HL-60 (cell line): Measurements from ENCODE around the gene KCNJ6.

ENCODE experiments used
- DNase-seq, 2 experiments: peaks; one replicate each; pipeline ENCODE4 v3.0.0-alpha.2; 2010 to 2020; ENCODE audit warnings: low read depth in 1 of 2, low spot score in 1 of 2
- H3K27ac ChIP-seq: fragments of 250-450 bp; sonication (Bioruptor Pico); replicated peaks from 2 replicates; pipeline ENCODE4 v1.5.1; 2020; ENCODE audit warnings: mild to moderate bottlenecking, moderate library complexity
- H3K27me3 ChIP-seq: fragments of 250-450 bp; sonication (Bioruptor Pico); 2 replicates; pipeline ENCODE4 v1.5.1; 2021; ENCODE audit warnings: mild to moderate bottlenecking, moderate library complexity; ENCODE audit not compliant: insufficient read depth, poor library complexity, severe bottlenecking
- H3K4me3 ChIP-seq: replicated peaks from 2 replicates; pipeline ENCODE4 v1.5.1; 2011; ENCODE audit warnings: mild to moderate bottlenecking, control low read depth, low read length; ENCODE audit not compliant: insufficient read depth
- CTCF ChIP-seq: IDR thresholded peaks from one replicate; pipeline ENCODE4 v1.5.1; 2011; ENCODE audit warnings: low read length, control low read depth, inconsistent platforms; ENCODE audit not compliant: insufficient read depth
- GABPA ChIP-seq: IDR thresholded peaks from 2 replicates; pipeline ENCODE4 v1.6.1; 2012; ENCODE audit warnings: low read depth
- POLR2AphosphoS5 ChIP-seq: IDR thresholded peaks from 2 replicates; pipeline ENCODE4 v1.6.1; 2012; ENCODE audit warnings: low read depth
- REST ChIP-seq: IDR thresholded peaks from 2 replicates; pipeline ENCODE4 v1.6.1; 2012; ENCODE audit warnings: low read depth; ENCODE audit not compliant: insufficient replicate concordance
- SPI1 ChIP-seq: IDR thresholded peaks from 2 replicates; pipeline ENCODE4 v1.6.1; 2012; ENCODE audit warnings: low read depth, mild to moderate bottlenecking, borderline replicate concordance

KCNJ6 gene

DNA sequence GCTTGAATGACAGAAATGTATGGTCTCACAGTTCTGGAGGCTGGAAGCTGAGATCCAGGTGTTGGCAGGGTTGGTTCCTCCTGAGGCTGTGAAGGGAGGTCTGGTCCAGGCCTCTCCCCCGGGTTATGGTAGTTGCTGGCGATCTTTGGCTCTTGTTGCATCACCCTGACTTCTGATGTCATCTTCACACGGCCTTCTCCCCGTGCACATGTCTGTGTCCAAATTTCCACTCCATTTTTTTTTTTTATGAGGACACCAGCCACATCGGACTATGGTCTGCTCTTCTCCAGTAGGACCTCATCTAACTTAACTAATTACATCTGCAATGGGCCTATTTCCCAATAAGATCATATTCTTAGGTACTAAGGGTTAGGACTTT is 232.2 kb downstream of the KCNJ6 start:
- no peaks in the 10 kb centered on the region for H3K27me3 ChIP-seq
- H3K27ac ChIP-seq = no peak overlapping the region
- no peak for DNase-seq
- TF ChIP-seq SPI1 = no peak
- no peak for TF ChIP-seq CTCF
- TF ChIP-seq GABPA = no peak
- H3K4me3 ChIP-seq = no peak overlapping the region

DNA sequence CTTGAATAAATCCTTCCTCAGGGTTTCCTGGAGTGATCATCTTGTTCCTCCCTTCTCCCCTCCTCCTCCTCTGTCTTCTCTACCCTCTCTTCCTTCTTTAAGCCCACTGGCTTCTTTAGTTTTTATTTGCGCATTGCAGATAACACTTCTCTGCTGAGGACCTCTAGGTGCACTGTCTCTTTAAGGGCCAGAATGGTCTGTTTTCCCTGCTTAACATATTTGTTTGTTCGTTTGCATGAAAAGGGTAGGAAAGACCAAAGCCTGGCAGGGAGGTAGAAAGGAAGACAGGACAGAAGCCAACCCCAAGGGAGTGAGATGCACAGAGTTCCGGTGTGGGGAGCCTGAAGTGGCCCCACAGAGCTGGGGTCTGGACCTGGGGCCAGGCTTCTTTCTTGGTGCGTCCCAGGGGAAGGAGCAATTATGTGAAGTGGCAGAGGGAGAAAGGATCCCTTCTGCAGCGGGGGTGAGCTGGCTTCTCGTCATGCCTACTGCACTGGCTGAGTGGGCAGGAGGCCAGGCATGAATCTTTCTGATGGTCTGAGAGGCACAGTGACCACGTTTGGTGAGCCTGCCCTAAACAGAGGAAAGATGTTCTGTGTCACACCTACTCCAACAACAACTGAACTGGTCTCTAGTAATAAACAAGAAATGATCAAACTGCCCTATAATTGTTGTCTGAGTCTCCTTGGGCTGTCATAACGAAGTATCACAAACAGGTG is 232.7 kb downstream of the KCNJ6 start:
- DNase-seq = no peak
- no peaks in the 10 kb centered on the region for H3K27me3 ChIP-seq
- no peak for TF ChIP-seq GABPA
- no peak for TF ChIP-seq POLR2AphosphoS5
- TF ChIP-seq CTCF = no peak
- TF ChIP-seq REST = no peak
- no peak for TF ChIP-seq SPI1
- no peak overlapping the region for H3K27ac ChIP-seq
- H3K4me3 ChIP-seq = no peak overlapping the region

GRCh38 chr21:37682966-37683365 is 233.3 kb downstream of the KCNJ6 start:
- no peak for DNase-seq
- no peak for TF ChIP-seq GABPA
- no peak for TF ChIP-seq SPI1
- no peak for TF ChIP-seq CTCF
- TF ChIP-seq REST = no peak
- no peak for TF ChIP-seq POLR2AphosphoS5
- no peaks in the 10 kb centered on the region for H3K27me3 ChIP-seq
- no peak overlapping the region for H3K4me3 ChIP-seq
- H3K27ac ChIP-seq = no peak overlapping the region

GRCh38 chr21:37677006-37677405 is 239.3 kb downstream of the KCNJ6 start:
- Histone ChIP-seq H3K27ac (no peak overlapping the region), H3K4me3 (no peak overlapping the region), H3K27me3 (peaks cover 5% of the 10 kb centered on the region)
- no peak for DNase-seq
- TF ChIP-seq POLR2AphosphoS5 = no peak
- no peak for TF ChIP-seq GABPA
- no peak for TF ChIP-seq SPI1
